H9 (cell line): ENCODE results near the gene TMEM253. TPM values are rescaled to one million over a fixed set of nuclear protein-coding genes. Genes with fewer than 3 reads are reported as not detected.

Source experiments
- DNase-seq: peaks from one replicate; pipeline ENCODE4 v3.0.0-alpha.2; 2017
- H2AFZ ChIP-seq: one replicate; pipeline ENCODE4 v1.6.1; 2013; ENCODE audit warnings: mild to moderate bottlenecking, low read length, control low read depth, moderate library complexity
- H2AK5ac ChIP-seq: 2 replicates; pipeline ENCODE4 v1.6.1; 2013; ENCODE audit warnings: low read length, control low read depth, mixed read lengths; ENCODE audit not compliant: insufficient read length
- H2BK120ac ChIP-seq: one replicate; pipeline ENCODE4 v1.6.1; 2013; ENCODE audit warnings: low read depth, mild to moderate bottlenecking, low read length, control low read depth, inconsistent platforms; ENCODE audit not compliant: poor library complexity, severe bottlenecking
- H2BK12ac ChIP-seq: 2 replicates; pipeline ENCODE4 v1.6.1; 2013; ENCODE audit warnings: low read length, control low read depth, mixed read lengths, low read depth; ENCODE audit not compliant: insufficient read length
- H2BK15ac ChIP-seq: 2 replicates; pipeline ENCODE4 v1.6.1; 2013; ENCODE audit warnings: low read depth, low read length, control low read depth
- H2BK20ac ChIP-seq: one replicate; pipeline ENCODE4 v1.6.1; 2013; ENCODE audit warnings: low read depth, mild to moderate bottlenecking, low read length, control low read depth, inconsistent platforms; ENCODE audit not compliant: poor library complexity, severe bottlenecking
- H2BK5ac ChIP-seq: 2 replicates; pipeline ENCODE4 v1.6.1; 2013; ENCODE audit warnings: low read length, control low read depth, mixed read lengths; ENCODE audit not compliant: insufficient read length
- H3K14ac ChIP-seq: 2 replicates; pipeline ENCODE4 v1.6.1; 2013; ENCODE audit warnings: low read length, control low read depth; ENCODE audit not compliant: insufficient read depth
- H3K18ac ChIP-seq: 2 replicates; pipeline ENCODE4 v1.6.1; 2013; ENCODE audit warnings: low read depth, mild to moderate bottlenecking, mixed read lengths, low read length, control low read depth; ENCODE audit not compliant: insufficient read length
- H3K23ac ChIP-seq: 2 replicates; pipeline ENCODE4 v1.6.1; 2013; ENCODE audit warnings: low read length, control low read depth, mixed read lengths, low read depth; ENCODE audit not compliant: insufficient read length
- H3K23me2 ChIP-seq: 2 replicates; pipeline ENCODE4 v1.6.1; 2013; ENCODE audit warnings: low read depth, mild to moderate bottlenecking, mixed read lengths, low read length, control low read depth; ENCODE audit not compliant: insufficient read length, poor library complexity, severe bottlenecking
- H3K27ac ChIP-seq: 2 replicates; pipeline ENCODE4 v1.5.1; 2013; ENCODE audit warnings: low read length, control low read depth, mixed read lengths, low read depth; ENCODE audit not compliant: insufficient read length
- H3K27me3 ChIP-seq: 2 replicates; pipeline ENCODE4 v1.6.1; 2013; ENCODE audit warnings: low read length, control low read depth, inconsistent platforms; ENCODE audit not compliant: insufficient read depth
- H3K4ac ChIP-seq: 2 replicates; pipeline ENCODE4 v1.6.1; 2013; ENCODE audit warnings: low read depth, mild to moderate bottlenecking, control low read depth, inconsistent platforms, low read length, moderate library complexity
- H3K4me1 ChIP-seq: 2 replicates; pipeline ENCODE4 v1.6.1; 2013; ENCODE audit warnings: low read length, control low read depth, inconsistent platforms; ENCODE audit not compliant: insufficient read depth
- H3K4me2 ChIP-seq: 2 replicates; pipeline ENCODE4 v1.6.1; 2013; ENCODE audit warnings: low read length, control low read depth, mixed read lengths; ENCODE audit not compliant: insufficient read length, insufficient read depth
- H3K56ac ChIP-seq: 2 replicates; pipeline ENCODE4 v1.6.1; 2013; ENCODE audit warnings: low read depth, mild to moderate bottlenecking, mixed read lengths, low read length, control low read depth; ENCODE audit not compliant: insufficient read length
- H3K79me1 ChIP-seq: 2 replicates; pipeline ENCODE4 v1.6.1; 2013; ENCODE audit warnings: low read depth, mild to moderate bottlenecking, moderate library complexity, low read length, control low read depth, inconsistent platforms; ENCODE audit not compliant: insufficient read depth, poor library complexity, severe bottlenecking
- H3K79me2 ChIP-seq: 2 replicates; pipeline ENCODE4 v1.6.1; 2013; ENCODE audit warnings: low read length, control low read depth, inconsistent platforms; ENCODE audit not compliant: insufficient read depth
- H3K9ac ChIP-seq: 2 replicates; pipeline ENCODE4 v1.6.1; 2013; ENCODE audit warnings: low read length, control low read depth, mixed read lengths; ENCODE audit not compliant: insufficient read length; ENCODE audit errors: extremely low read depth
- H3K9me3 ChIP-seq: one replicate; pipeline ENCODE4 v1.6.1; 2013; ENCODE audit warnings: low read depth, low read length, inconsistent platforms; ENCODE audit not compliant: control insufficient read depth
- H3T11ph ChIP-seq: one replicate; pipeline ENCODE4 v1.6.1; 2013; ENCODE audit warnings: mild to moderate bottlenecking, low read length, control low read depth, inconsistent platforms
- H4K20me1 ChIP-seq: one replicate; pipeline ENCODE4 v1.6.1; 2013; ENCODE audit not compliant: control insufficient read depth, insufficient read length, insufficient read depth
- H4K5ac ChIP-seq: 2 replicates; pipeline ENCODE4 v1.6.1; 2013; ENCODE audit warnings: low read depth, mild to moderate bottlenecking, mixed read lengths, low read length, control low read depth; ENCODE audit not compliant: insufficient read length
- H4K8ac ChIP-seq: replicated peaks from 2 replicates; pipeline ENCODE4 v1.6.1; 2013; ENCODE audit warnings: low read length, control low read depth, mixed read lengths, low read depth; ENCODE audit not compliant: insufficient read length
- H4K91ac ChIP-seq: 2 replicates; pipeline ENCODE4 v1.6.1; 2013; ENCODE audit warnings: low read depth, mild to moderate bottlenecking, moderate library complexity, mixed read lengths, low read length, control low read depth; ENCODE audit not compliant: insufficient read length
- H3K27ac Mint-ChIP-seq, 3 experiments: 2 replicates in 2 of 3; 3 replicates in 1 of 3; pipeline ENCODE4 v1.8.0; 2020 to 2021; ENCODE audit warnings: mixed read lengths in 3 of 3, mild to moderate bottlenecking in 1 of 3, moderate library complexity in 1 of 3
- H3K27me3 Mint-ChIP-seq: 2 replicates; pipeline ENCODE4 v1.8.0; 2021; ENCODE audit warnings: low read depth, mild to moderate bottlenecking, moderate library complexity, mixed read lengths
- H3K36me3 Mint-ChIP-seq, 3 experiments: 2 replicates in 2 of 3; 3 replicates in 1 of 3; pipeline ENCODE4 v1.8.0; 2020 to 2021; ENCODE audit warnings: low read depth in 3 of 3, mixed read lengths in 3 of 3; ENCODE audit not compliant: insufficient read depth in 1 of 3
- H3K4me1 Mint-ChIP-seq, 2 experiments: 2 replicates each; pipeline ENCODE4 v1.8.0; 2020; ENCODE audit warnings: mixed read lengths in 2 of 2
- H3K4me3 Mint-ChIP-seq, 2 experiments: 2 replicates in 1 of 2; 3 replicates in 1 of 2; pipeline ENCODE4 v1.8.0; 2020 to 2021; ENCODE audit warnings: mild to moderate bottlenecking in 2 of 2, mixed read lengths in 2 of 2, moderate library complexity in 1 of 2
- H3K9me3 Mint-ChIP-seq, 2 experiments: 2 replicates in 1 of 2; 3 replicates in 1 of 2; pipeline ENCODE4 v1.8.0; 2020; ENCODE audit warnings: mild to moderate bottlenecking in 2 of 2, mixed read lengths in 2 of 2, moderate library complexity in 1 of 2
- WGBS: extraction: QIAGEN DNeasy Blood & Tissue Kit; methylation state at CpG from one replicate; pipeline ENCODE4 v1.1.7; 2013; ENCODE audit warnings: missing lambda C conversion rate, low lambda C conversion rate, mixed read lengths; ENCODE audit not compliant: insufficient read length; ENCODE audit errors: extremely low coverage; 5-methylcytosine and 5-hydroxymethylcytosine counted together
- total RNA-seq: library from RNA; stranded (reverse); gene quantifications from 2 replicates; pipeline ENCODE4 v1.2.1, GENCODE V29; 2021
- TF ChIP-seq, protein P1 (sequence below): fragments of 200-600 bp; sonication (generic); conservative IDR thresholded peaks from 3 replicates; pipeline ENCODE4 v1.8.0; 2021; ENCODE audit warnings: antibody characterized with exemption, mild to moderate bottlenecking

The TMEM253 gene
- total RNA-seq, 1 experiment from 2014 or later = 2.2 TPM

DNA sequence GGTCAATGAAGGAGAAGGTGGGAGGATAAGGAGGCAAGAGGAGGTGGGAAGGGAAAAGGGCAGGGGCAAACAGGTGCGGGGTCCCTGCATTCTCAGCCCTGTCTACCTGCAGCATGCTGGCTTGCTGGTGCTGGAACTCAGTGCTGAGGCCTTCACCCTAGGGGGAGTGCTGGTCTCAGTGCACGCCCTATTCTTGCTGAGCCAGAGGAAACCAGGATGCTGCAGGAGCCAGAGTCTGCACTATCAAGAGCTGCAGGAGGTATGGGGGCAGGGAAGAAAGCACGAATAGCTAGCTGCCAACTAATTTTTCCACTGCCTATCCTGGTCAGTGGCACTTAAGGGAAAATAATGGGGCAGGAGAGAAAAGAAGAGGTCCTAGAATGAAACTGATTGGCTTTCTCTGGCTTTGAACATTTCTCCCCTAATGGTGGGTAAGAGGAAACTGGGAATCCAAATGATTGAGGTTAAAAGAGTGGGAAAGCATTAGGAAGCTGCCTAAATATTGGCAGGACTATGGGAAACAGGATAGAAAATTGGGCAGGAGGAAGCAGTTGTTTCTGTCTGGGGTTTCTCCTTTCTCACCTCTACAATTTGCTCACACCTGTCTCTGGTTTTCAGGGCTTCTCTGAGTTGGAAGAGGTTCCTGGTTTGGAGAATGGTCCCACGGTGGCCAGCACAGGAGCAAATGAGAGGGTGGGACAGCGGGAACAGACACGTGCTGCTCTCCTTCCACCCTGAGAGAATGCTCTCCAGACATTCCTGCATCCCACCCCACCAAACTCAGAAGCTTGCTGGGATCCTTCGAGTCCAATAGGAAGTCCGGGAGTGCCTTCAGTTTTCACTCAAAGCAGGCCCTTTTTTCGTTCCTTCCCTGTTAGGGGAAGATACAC lies 1.9 kb downstream of the TMEM253 start:
- no peak overlapping the region for H2BK5ac ChIP-seq
- no peak overlapping the region for H4K91ac ChIP-seq
- H2BK120ac ChIP-seq = no peak overlapping the region
- DNase-seq = peak; percentile 62
- H3K4me1 ChIP-seq = peaks cover 14% of the 10 kb centered on the region; the same call in 1 of the 2 replicates
- H3K4ac ChIP-seq = no peak overlapping the region
- no peaks in the 10 kb centered on the region; the same call in 1 of the 2 replicates for H3K79me2 ChIP-seq
- peak overlapping the region; percentile 83 to 99 for H3K4me3 Mint-ChIP-seq
- H3K27ac Mint-ChIP-seq = peak overlapping the region; percentile 67 to 98 (median 96); a peak in 6 of 7 replicates
- H3K9me3 ChIP-seq = no peaks in the 10 kb centered on the region
- no peaks in the 10 kb centered on the region; the same call in 1 of the 2 replicates for H3K27me3 Mint-ChIP-seq
- H4K8ac ChIP-seq = no peak overlapping the region
- H3K4me1 Mint-ChIP-seq = peaks cover 63 to 68% of the 10 kb centered on the region in 2 experiments
- H3K23me2 ChIP-seq = peaks cover 18% of the 10 kb centered on the region
- no peak overlapping the region for H3K23ac ChIP-seq
- H3K9me3 Mint-ChIP-seq = no peaks in the 10 kb centered on the region; a peak in 1 of 5 replicates
- H2BK15ac ChIP-seq = no peak overlapping the region
- H3K56ac ChIP-seq = no peak overlapping the region
- no peaks in the 10 kb centered on the region for H3K27me3 ChIP-seq
- no peak overlapping the region for H3K27ac ChIP-seq
- H3T11ph ChIP-seq = no peak overlapping the region
- H3K79me1 ChIP-seq = no peaks in the 10 kb centered on the region
- H3K36me3 Mint-ChIP-seq = 0 out of 7 replicates have a peak, but pooled peaks cover 0 to 3% (median 0%) of the 10 kb centered on the region in 3 experiments
- no peak overlapping the region for H2AK5ac ChIP-seq
- H2BK12ac ChIP-seq = no peak overlapping the region
- TF ChIP-seq, protein P1, sequence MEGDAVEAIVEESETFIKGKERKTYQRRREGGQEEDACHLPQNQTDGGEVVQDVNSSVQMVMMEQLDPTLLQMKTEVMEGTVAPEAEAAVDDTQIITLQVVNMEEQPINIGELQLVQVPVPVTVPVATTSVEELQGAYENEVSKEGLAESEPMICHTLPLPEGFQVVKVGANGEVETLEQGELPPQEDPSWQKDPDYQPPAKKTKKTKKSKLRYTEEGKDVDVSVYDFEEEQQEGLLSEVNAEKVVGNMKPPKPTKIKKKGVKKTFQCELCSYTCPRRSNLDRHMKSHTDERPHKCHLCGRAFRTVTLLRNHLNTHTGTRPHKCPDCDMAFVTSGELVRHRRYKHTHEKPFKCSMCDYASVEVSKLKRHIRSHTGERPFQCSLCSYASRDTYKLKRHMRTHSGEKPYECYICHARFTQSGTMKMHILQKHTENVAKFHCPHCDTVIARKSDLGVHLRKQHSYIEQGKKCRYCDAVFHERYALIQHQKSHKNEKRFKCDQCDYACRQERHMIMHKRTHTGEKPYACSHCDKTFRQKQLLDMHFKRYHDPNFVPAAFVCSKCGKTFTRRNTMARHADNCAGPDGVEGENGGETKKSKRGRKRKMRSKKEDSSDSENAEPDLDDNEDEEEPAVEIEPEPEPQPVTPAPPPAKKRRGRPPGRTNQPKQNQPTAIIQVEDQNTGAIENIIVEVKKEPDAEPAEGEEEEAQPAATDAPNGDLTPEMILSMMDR = 0 out of 3 replicates have a peak, but pooled peaks have one; percentile 13
- H3K4me2 ChIP-seq = peak overlapping the region; percentile 89
- no peak overlapping the region for H3K14ac ChIP-seq
- no peak overlapping the region for H2AFZ ChIP-seq
- H3K9ac ChIP-seq = peak overlapping the region; percentile 10
- no peak overlapping the region for H3K18ac ChIP-seq
- no peak overlapping the region for H4K5ac ChIP-seq
- peaks cover 3% of the 10 kb centered on the region for H4K20me1 ChIP-seq
- H2BK20ac ChIP-seq = no peak overlapping the region
- WGBS = no CpG with 5 or more reads among the region's 9 CpGs
